Measurements from ENCODE around the gene SLC25A2. TPM values are rescaled to one million over a fixed set of nuclear protein-coding genes. Genes with fewer than 3 reads are reported as not detected.
"Not testable (repeated sequence)": the region's sequence is repeated elsewhere in the genome, so short reads cannot be mapped to it uniquely, and the experiment has no call there.

SLC25A2 gene
- total RNA-seq (under 1 TPM; 0.65 to 0.70 TPM), total RNA-seq (0 to 0.53 reads per million in 2 donors)

DNA sequence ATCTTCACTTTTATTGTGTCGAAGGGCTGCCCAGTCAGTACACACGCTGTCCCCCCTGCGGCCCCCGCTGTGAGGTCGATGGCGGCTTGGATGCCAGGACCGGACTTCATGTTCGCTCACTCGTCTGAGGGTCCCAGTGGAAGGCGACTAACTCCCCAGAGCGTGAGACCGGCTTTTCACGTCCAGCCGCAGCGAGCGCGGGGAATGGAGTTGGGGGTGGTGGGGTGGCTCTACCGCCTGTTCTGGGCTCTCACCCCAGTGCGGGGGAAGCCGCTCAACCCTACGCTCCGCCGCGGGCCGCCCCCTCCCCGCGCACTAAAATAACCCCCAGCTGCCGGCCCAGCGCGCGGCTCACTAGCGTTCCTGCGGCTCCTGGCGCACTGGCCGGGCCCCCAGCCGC lies at the start of gene SLC25A2:
SLC25A2 (minus strand) TSS at position 294 of the 400 bp plus-strand sequence; CDS start at position 110, 184 bp downstream.
- Mint-ChIP-seq H3K4me3 (no peak within 1 kb of the TSS), H3K27ac (no peak within 1 kb of the TSS), H3K4me1 (no peaks in the 10 kb centered on the region), H3K36me3 (ENCODE audit: low read depth) (no peaks in the 10 kb centered on the region), H3K27me3 (no peaks in the 10 kb centered on the region)
- peaks cover 18% of the 10 kb centered on the region for H3K9me3 ChIP-seq (ENCODE audit: control insufficient read depth, low read length, poor library complexity, severe bottlenecking)
- ATAC-seq (no peak), DNase-seq (no peak)

DNA sequence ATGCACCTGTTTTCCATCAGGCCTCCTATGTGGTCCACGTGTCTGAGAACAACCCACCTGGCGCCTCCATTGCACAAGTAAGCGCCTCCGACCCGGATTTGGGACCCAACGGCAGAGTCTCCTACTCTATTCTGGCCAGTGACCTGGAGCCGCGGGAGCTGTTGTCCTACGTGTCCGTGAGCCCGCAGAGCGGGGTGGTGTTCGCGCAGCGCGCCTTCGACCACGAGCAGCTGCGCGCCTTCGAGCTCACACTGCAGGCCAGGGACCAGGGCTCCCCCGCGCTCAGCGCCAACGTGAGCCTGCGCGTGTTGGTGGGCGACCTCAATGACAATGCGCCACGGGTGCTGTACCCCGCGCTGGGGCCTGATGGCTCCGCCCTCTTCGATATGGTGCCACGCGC lies 47.7 kb upstream of the SLC25A2 start:
- H3K36me3 Mint-ChIP-seq (ENCODE audit: low read depth): no peaks in the 10 kb centered on the region
- no peak overlapping the region for H3K27ac Mint-ChIP-seq
- ATAC-seq (no peak), DNase-seq (no peak)
- no peaks in the 10 kb centered on the region for H3K4me1 Mint-ChIP-seq
- peaks cover 36% of the 10 kb centered on the region for H3K27me3 Mint-ChIP-seq
- H3K4me3 Mint-ChIP-seq: no peak overlapping the region
- peaks cover 4% of the 10 kb centered on the region for H3K9me3 ChIP-seq (ENCODE audit: control insufficient read depth, low read length, poor library complexity, severe bottlenecking)

GRCh38 chr5:141349917-141350619 lies 46.2 kb upstream of the SLC25A2 start, which contains the start of gene PCDHGB1:
Gene PCDHGB1, plus strand, starts transcription at chr5:141350099. Its CDS starts 162 bp downstream, at chr5:141350261.
- ATAC-seq: no peak
- no peak for DNase-seq
- H3K4me1 Mint-ChIP-seq: no peaks in the 10 kb centered on the region
- H3K9me3 ChIP-seq (ENCODE audit: control insufficient read depth, low read length, poor library complexity, severe bottlenecking): peaks cover 7% of the 10 kb centered on the region
- peaks cover 27% of the 10 kb centered on the region for H3K27me3 Mint-ChIP-seq
- H3K36me3 Mint-ChIP-seq (ENCODE audit: low read depth): no peaks in the 10 kb centered on the region
- H3K4me3 Mint-ChIP-seq: no peak within 1 kb of the TSS
- H3K27ac Mint-ChIP-seq: no peak within 1 kb of the TSS

- peaks cover 10% of the 10 kb centered on the region for H3K27me3 Mint-ChIP-seq
- H3K4me3 Mint-ChIP-seq; H3K36me3 Mint-ChIP-seq (ENCODE audit: low read depth); H3K4me1 Mint-ChIP-seq; DNase-seq; ATAC-seq; H3K27ac Mint-ChIP-seq: not testable (repeated sequence)
- H3K9me3 ChIP-seq (ENCODE audit: control insufficient read depth, low read length, poor library complexity, severe bottlenecking): peaks cover 13% of the 10 kb centered on the region
Measured at GRCh38 chr5:141346017-141346416, 42.2 kb upstream of the SLC25A2 start.

DNA sequence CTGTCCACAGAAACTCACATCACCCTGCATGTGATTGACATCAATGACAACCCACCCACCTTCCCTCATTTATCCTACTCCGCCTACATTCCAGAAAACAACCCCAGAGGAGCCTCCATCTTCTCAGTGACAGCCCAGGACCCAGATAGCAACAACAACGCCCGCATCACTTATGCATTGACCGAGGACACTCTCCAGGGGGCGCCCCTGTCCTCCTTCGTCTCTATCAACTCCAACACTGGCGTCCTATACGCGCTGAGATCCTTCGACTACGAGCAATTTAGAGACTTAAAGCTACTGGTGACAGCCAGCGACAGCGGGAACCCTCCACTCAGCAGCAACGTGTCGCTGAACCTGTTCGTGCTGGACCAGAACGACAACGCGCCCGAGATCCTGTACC lies 41.5 kb upstream of the SLC25A2 start:
- H3K4me3 Mint-ChIP-seq: no peak overlapping the region
- peaks cover 9% of the 10 kb centered on the region for H3K9me3 ChIP-seq (ENCODE audit: control insufficient read depth, low read length, poor library complexity, severe bottlenecking)
- H3K27me3 Mint-ChIP-seq: peaks cover 10% of the 10 kb centered on the region
- ATAC-seq (no peak), DNase-seq (no peak)
- H3K4me1 Mint-ChIP-seq: no peaks in the 10 kb centered on the region
- peaks cover 2% of the 10 kb centered on the region for H3K36me3 Mint-ChIP-seq (ENCODE audit: low read depth)
- no peak overlapping the region for H3K27ac Mint-ChIP-seq

DNA sequence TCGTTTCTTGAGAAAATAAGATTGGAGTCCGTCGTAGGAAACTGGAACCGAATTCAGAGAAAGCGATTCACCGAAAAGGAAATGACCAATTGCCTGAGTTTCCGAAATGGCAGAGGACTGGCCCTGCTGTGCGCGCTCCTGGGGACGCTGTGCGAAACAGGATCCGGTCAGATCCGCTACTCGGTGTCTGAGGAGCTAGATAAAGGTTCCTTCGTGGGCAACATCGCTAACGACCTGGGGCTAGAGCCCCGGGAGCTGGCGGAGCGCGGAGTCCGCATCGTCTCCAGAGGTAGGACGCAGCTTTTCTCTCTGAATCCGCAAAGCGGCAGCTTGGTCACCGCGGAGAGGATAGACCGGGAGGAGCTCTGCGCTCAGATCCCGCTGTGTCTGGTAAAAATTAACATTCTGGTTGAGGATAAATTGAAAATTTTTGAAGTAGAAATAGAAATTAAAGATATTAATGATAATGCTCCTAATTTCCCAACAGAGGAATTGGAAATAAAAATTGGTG lies 40.2 kb upstream of the SLC25A2 start:
- Mint-ChIP-seq H3K4me3 (peak overlapping the region; percentile 58), H3K27me3 (peaks cover 4% of the 10 kb centered on the region), H3K4me1 (no peaks in the 10 kb centered on the region), H3K36me3 (ENCODE audit: low read depth) (peaks cover 2% of the 10 kb centered on the region), H3K27ac (no peak overlapping the region)
- DNase-seq: no peak
- ATAC-seq: no peak
- H3K9me3 ChIP-seq (ENCODE audit: control insufficient read depth, low read length, poor library complexity, severe bottlenecking): peaks cover 19% of the 10 kb centered on the region

DNA sequence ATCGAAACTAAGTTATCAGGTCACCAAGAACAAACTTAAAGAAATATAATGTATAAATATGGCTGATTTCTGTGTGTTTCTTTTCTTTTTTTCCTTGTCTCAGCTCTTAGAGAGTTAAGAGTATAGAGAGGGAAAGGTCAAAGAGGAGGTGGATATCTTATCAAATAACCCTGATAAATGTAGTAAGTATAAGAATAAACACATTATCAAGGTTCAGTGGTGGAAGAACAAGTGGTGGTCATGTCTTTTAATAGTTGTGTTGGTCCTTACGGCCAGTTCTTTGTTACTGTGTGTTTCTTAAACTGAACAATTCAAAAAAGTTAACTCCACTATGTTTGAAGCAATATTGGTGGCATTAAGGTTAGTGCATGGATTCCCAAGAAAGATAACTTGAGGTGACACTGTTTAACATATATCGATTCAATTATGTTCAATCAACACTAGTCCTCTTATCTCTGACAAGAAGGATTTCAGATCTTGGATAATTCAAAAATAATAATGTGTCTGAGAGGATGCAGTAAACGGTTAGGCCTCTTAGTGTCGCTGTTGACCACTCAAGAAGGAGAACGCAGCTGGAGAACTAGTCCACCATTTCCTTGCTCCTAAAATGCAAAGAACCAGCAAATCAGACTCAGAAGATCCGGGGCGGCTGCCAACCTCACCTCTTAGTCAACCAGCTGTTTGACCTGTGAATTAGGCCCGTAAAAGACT lies 39.5 kb upstream of the SLC25A2 start, which contains the start of gene PCDHGA3:
PCDHGA3 (plus strand) TSS at position 588 of the 711 bp plus-strand sequence. CDS start 205 bp downstream, outside the sequence.
- DNase-seq (no peak), ATAC-seq (no peak)
- H3K27ac Mint-ChIP-seq: no peak within 1 kb of the TSS
- no peaks in the 10 kb centered on the region for H3K4me1 Mint-ChIP-seq
- H3K9me3 ChIP-seq (ENCODE audit: control insufficient read depth, low read length, poor library complexity, severe bottlenecking): peaks cover 25% of the 10 kb centered on the region
- H3K27me3 Mint-ChIP-seq: peaks cover 9% of the 10 kb centered on the region
- H3K36me3 Mint-ChIP-seq (ENCODE audit: low read depth): peaks cover 2% of the 10 kb centered on the region
- peak within 1 kb of the TSS; percentile 58 for H3K4me3 Mint-ChIP-seq

- Mint-ChIP-seq H3K27ac (no peak overlapping the region), H3K4me1 (no peaks in the 10 kb centered on the region), H3K4me3 (no peak overlapping the region), H3K36me3 (ENCODE audit: low read depth) (peaks cover 2% of the 10 kb centered on the region), H3K27me3 (peaks cover 11% of the 10 kb centered on the region)
- DNase-seq (no peak), ATAC-seq (no peak)
- peaks cover 25% of the 10 kb centered on the region for H3K9me3 ChIP-seq (ENCODE audit: control insufficient read depth, low read length, poor library complexity, severe bottlenecking)
Measured at GRCh38 chr5:141342773-141343172, 38.9 kb upstream of the SLC25A2 start.

GRCh38 chr5:141340781-141341354 lies 37.0 kb upstream of the SLC25A2 start:
- ATAC-seq; H3K27ac Mint-ChIP-seq; DNase-seq; H3K4me3 Mint-ChIP-seq; H3K36me3 Mint-ChIP-seq (ENCODE audit: low read depth); H3K4me1 Mint-ChIP-seq: not testable (repeated sequence)
- H3K9me3 ChIP-seq (ENCODE audit: control insufficient read depth, low read length, poor library complexity, severe bottlenecking): peaks cover 28% of the 10 kb centered on the region
- H3K27me3 Mint-ChIP-seq: peaks cover 11% of the 10 kb centered on the region

GRCh38 chr5:141338538-141339306 lies 34.9 kb upstream of the SLC25A2 start, which contains the start of gene PCDHGA2:
Gene PCDHGA2, plus strand, starts transcription at chr5:141338760.
- H3K9me3 ChIP-seq (ENCODE audit: control insufficient read depth, low read length, poor library complexity, severe bottlenecking): peaks cover 22% of the 10 kb centered on the region
- peaks cover 3% of the 10 kb centered on the region for H3K36me3 Mint-ChIP-seq (ENCODE audit: low read depth)
- H3K27me3 Mint-ChIP-seq: peaks cover 12% of the 10 kb centered on the region
- H3K27ac Mint-ChIP-seq: no peak within 1 kb of the TSS
- no peaks in the 10 kb centered on the region for H3K4me1 Mint-ChIP-seq
- no peak for ATAC-seq
- DNase-seq: no peak
- H3K4me3 Mint-ChIP-seq: no peak within 1 kb of the TSS

- H3K27me3 Mint-ChIP-seq: peaks cover 24% of the 10 kb centered on the region
- peaks cover 20% of the 10 kb centered on the region for H3K9me3 ChIP-seq (ENCODE audit: control insufficient read depth, low read length, poor library complexity, severe bottlenecking)
- H3K27ac Mint-ChIP-seq; H3K4me3 Mint-ChIP-seq; ATAC-seq; H3K36me3 Mint-ChIP-seq (ENCODE audit: low read depth); H3K4me1 Mint-ChIP-seq; DNase-seq: not testable (repeated sequence)
Measured at GRCh38 chr5:141332571-141332970, 28.7 kb upstream of the SLC25A2 start.

- peaks cover 18% of the 10 kb centered on the region for H3K9me3 ChIP-seq (ENCODE audit: control insufficient read depth, low read length, poor library complexity, severe bottlenecking)
- no peaks in the 10 kb centered on the region for H3K4me1 Mint-ChIP-seq
- H3K4me3 Mint-ChIP-seq: no peak within 1 kb of the TSS
- ATAC-seq (peak; percentile 53), DNase-seq (no peak)
- H3K27me3 Mint-ChIP-seq: peaks cover 29% of the 10 kb centered on the region
- peaks cover 2% of the 10 kb centered on the region for H3K36me3 Mint-ChIP-seq (ENCODE audit: low read depth)
- H3K27ac Mint-ChIP-seq: no peak within 1 kb of the TSS
Measured at GRCh38 chr5:141330299-141331080, 26.6 kb upstream of the SLC25A2 start, which contains the start of gene PCDHGA1. Gene PCDHGA1, plus strand, starts transcription at chr5:141330514.
